Measurements from ENCODE around the gene PCDHGB5. TPM values are rescaled to one million over a fixed set of nuclear protein-coding genes. Genes with fewer than 3 reads are reported as not detected.
A peak's percentile ranks its signal among the peaks of the same experiment; 100 is the strongest.
"Not testable (repeated sequence)": the region's sequence is repeated elsewhere in the genome, so short reads cannot be mapped to it uniquely, and the experiment has no call there.

Gene PCDHGB5
- total RNA-seq, 4 donors from 2014 or later, result 13.3 to 27.4 (median 15.3) TPM

DNA sequence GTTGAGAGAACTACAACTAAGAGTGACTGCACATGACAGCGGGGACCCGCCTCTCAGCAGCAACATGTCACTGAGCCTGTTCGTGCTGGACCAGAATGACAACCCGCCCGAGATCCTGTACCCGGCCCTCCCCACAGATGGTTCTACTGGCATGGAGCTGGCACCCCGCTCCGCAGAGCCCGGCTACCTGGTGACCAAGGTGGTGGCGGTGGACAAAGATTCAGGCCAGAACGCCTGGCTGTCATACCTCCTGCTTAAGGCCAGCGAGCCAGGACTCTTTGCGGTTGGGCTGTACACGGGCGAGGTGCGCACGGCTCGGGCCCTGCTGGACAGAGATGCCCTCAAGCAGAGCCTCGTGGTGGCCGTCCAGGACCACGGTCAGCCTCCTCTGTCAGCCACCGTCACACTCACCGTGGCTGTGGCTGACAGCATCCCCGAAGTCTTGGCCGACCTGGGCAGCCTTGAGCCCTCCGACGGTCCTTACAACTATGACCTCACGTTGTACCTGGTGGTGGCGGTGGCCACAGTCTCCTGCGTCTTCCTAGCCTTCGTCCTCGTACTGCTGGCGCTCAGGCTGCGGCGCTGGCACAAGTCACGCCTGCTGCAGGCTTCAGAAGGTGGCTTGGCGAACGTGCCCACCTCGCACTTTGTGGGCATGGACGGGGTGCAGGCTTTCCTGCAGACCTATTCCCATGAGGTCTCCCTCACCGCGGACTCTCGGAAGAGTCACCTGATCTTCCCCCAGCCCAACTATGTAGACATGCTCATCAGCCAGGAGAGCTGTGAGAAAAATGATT, 13.1 kb upstream of the PCDHGB5 start:
- DNase-seq (ENCODE audit: low spot score in 2 of 2), result no peak
- H3K4me1 ChIP-seq, result no peaks in the 10 kb centered on the region
- no peak overlapping the region for H3K4me3 ChIP-seq
- 51% methylated on average over 17 of the region's 43 CpGs for WGBS
- no peak overlapping the region for H3K27ac ChIP-seq
- TF ChIP-seq CTCF (IDR thresholded peaks at IDR 0.05) (no peak), POLR2A (IDR thresholded peaks at IDR 0.05) (no peak), EP300 (IDR thresholded peaks at IDR 0.05) (no peak), POLR2AphosphoS5 (IDR thresholded peaks at IDR 0.05) (no peak)
- H3K9me3 ChIP-seq, result peaks cover 65% of the 10 kb centered on the region
- no peaks in the 10 kb centered on the region for H3K27me3 ChIP-seq
- H3K36me3 ChIP-seq, result no peaks in the 10 kb centered on the region

- not testable (repeated sequence) for H3K4me1 ChIP-seq; DNase-seq (ENCODE audit: low spot score in 2 of 2); H3K27me3 ChIP-seq; H3K27ac ChIP-seq; H3K36me3 ChIP-seq; H3K4me3 ChIP-seq
- 4% methylated on average over 17 of the region's 40 CpGs for WGBS
- H3K9me3 ChIP-seq, result peaks cover 73% of the 10 kb centered on the region
- TF ChIP-seq CTCF (IDR thresholded peaks at IDR 0.05), result peak in 1 of 2 donors; percentile 17
Observed at GRCh38 chr5:141387557-141388311, 10.0 kb upstream of the PCDHGB5 start, which contains the start of gene PCDHGB4. Gene PCDHGB4, plus strand, starts transcription at chr5:141387698. Its CDS starts 187 bp downstream, at chr5:141387885.

DNA sequence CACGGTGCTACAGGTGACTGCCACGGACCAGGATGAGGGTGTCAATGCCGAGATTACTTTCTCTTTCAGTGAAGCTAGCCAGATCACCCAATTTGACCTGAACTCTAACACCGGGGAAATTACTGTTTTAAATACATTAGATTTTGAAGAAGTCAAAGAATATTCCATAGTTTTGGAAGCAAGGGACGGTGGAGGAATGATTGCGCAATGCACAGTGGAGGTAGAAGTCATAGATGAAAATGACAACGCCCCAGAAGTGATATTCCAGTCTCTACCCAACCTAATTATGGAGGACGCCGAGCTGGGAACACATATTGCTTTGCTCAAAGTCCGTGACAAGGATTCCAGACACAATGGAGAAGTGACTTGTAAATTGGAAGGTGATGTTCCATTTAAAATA, 9.1 kb upstream of the PCDHGB5 start:
- no peaks in the 10 kb centered on the region for H3K4me1 ChIP-seq
- H3K4me3 ChIP-seq, result no peak overlapping the region
- 46% methylated on average over 10 of the region's 10 CpGs for WGBS
- peaks cover 9% of the 10 kb centered on the region for H3K27me3 ChIP-seq
- TF ChIP-seq POLR2A (IDR thresholded peaks at IDR 0.05) (no peak), POLR2AphosphoS5 (IDR thresholded peaks at IDR 0.05) (no peak), EP300 (IDR thresholded peaks at IDR 0.05) (no peak), CTCF (IDR thresholded peaks at IDR 0.05) (no peak)
- H3K9me3 ChIP-seq, result peaks cover 73% of the 10 kb centered on the region
- no peaks in the 10 kb centered on the region for H3K36me3 ChIP-seq
- H3K27ac ChIP-seq, result no peak overlapping the region
- DNase-seq (ENCODE audit: low spot score in 2 of 2), result no peak

GRCh38 chr5:141389153-141390042, 8.3 kb upstream of the PCDHGB5 start:
- no peak overlapping the region for H3K27ac ChIP-seq
- peaks cover 73% of the 10 kb centered on the region for H3K9me3 ChIP-seq
- no peaks in the 10 kb centered on the region for H3K36me3 ChIP-seq
- no peaks in the 10 kb centered on the region for H3K4me1 ChIP-seq
- TF ChIP-seq POLR2A (IDR thresholded peaks at IDR 0.05) (no peak), CTCF (IDR thresholded peaks at IDR 0.05) (no peak), POLR2AphosphoS5 (IDR thresholded peaks at IDR 0.05) (no peak), EP300 (IDR thresholded peaks at IDR 0.05) (no peak)
- 38% methylated on average over 46 of the region's 77 CpGs for whole genome bisulfite sequencing
- H3K27me3 ChIP-seq, result peaks cover 9% of the 10 kb centered on the region
- DNase-seq (ENCODE audit: low spot score in 2 of 2), result no peak
- no peak overlapping the region for H3K4me3 ChIP-seq

Measured in suprapubic skin (tissue), 4 donors.